GM23338 (cell line): ENCODE data around the gene CD58.
"Not testable (repeated sequence)": the region's sequence is repeated elsewhere in the genome, so short reads cannot be mapped to it uniquely, and the experiment has no call there.

Experiments
- CREB1 ChIP-seq: fragments of 250-450 bp; sonication (Bioruptor Pico); IDR thresholded peaks from 2 replicates; pipeline ENCODE4 v1.5.0; 2020; ENCODE audit warnings: low read depth, mild to moderate bottlenecking, moderate library complexity
- EZH2 ChIP-seq: fragments of 200-600 bp; sonication (generic); IDR thresholded peaks from one replicate; pipeline ENCODE4 v1.8.0; 2017; ENCODE audit warnings: antibody characterized with exemption, mild to moderate bottlenecking, low read depth; ENCODE audit not compliant: unreplicated experiment
- EZH2phosphoT487 ChIP-seq: fragments of 200-600 bp; sonication (generic); IDR thresholded peaks from one replicate; pipeline ENCODE4 v1.8.1; 2018; ENCODE audit warnings: antibody characterized with exemption; ENCODE audit not compliant: unreplicated experiment
- JUNB ChIP-seq: IDR thresholded peaks from one replicate; pipeline ENCODE4 v1.6.1; 2016; ENCODE audit warnings: antibody characterized with exemption; ENCODE audit not compliant: unreplicated experiment
- POLR2AphosphoS5 ChIP-seq: IDR thresholded peaks from 2 replicates; pipeline ENCODE4 v1.6.1; 2016; ENCODE audit warnings: antibody characterized with exemption, low read depth
- STAT1 ChIP-seq: IDR thresholded peaks from one replicate; pipeline ENCODE4 v1.6.1; 2016; ENCODE audit warnings: antibody characterized with exemption; ENCODE audit not compliant: unreplicated experiment
- TF ChIP-seq, protein P1 (sequence below), 2 experiments: fragments of 200-600 bp in 1 of 2; sonication (generic) in 1 of 2; conservative IDR thresholded peaks; 2 replicates each; pipeline versions ENCODE4 v1.5.1 to v1.6.1; 2016 to 2017; ENCODE audit warnings: antibody characterized with exemption in 2 of 2, low read depth in 2 of 2, mild to moderate bottlenecking in 2 of 2, moderate library complexity in 1 of 2
- TF ChIP-seq, protein P2 (sequence below): IDR thresholded peaks from one replicate; pipeline ENCODE4 v1.6.1; 2018; ENCODE audit warnings: antibody characterized with exemption; ENCODE audit not compliant: unreplicated experiment
- TF ChIP-seq, protein P3 (sequence below): fragments of 250-450 bp; sonication (Bioruptor Pico); IDR thresholded peaks from 2 replicates; pipeline ENCODE4 v1.5.0; 2020; ENCODE audit warnings: mild to moderate bottlenecking, moderate library complexity

DNA sequence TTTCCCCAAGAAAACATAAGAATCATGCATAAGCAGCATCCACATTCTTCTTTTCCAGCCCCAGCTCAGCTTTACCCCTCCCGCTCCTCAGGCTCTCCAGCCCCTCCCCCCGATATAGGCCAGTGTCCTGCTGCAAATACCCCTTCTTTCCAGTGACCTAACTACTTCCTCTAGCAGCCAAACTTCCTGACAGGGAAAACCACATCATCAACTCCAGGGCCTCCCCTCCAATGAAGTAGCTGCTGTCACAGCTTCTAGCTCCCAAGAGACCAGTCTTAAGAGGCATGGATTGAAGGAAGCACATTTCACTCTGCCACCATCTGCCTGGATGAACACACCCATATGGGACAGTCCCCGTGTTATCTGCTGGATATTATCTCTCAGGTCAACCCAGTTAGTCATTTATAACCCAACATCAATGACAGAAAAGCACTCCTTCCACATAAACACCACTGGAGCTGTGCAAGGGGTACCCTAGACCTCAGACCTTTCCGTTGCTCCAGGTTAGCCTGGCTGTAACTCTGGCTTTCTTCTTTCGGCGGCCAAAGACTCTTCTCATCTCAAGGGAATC, 39.1 kb upstream of the CD58 start:
- TF ChIP-seq, protein P1, sequence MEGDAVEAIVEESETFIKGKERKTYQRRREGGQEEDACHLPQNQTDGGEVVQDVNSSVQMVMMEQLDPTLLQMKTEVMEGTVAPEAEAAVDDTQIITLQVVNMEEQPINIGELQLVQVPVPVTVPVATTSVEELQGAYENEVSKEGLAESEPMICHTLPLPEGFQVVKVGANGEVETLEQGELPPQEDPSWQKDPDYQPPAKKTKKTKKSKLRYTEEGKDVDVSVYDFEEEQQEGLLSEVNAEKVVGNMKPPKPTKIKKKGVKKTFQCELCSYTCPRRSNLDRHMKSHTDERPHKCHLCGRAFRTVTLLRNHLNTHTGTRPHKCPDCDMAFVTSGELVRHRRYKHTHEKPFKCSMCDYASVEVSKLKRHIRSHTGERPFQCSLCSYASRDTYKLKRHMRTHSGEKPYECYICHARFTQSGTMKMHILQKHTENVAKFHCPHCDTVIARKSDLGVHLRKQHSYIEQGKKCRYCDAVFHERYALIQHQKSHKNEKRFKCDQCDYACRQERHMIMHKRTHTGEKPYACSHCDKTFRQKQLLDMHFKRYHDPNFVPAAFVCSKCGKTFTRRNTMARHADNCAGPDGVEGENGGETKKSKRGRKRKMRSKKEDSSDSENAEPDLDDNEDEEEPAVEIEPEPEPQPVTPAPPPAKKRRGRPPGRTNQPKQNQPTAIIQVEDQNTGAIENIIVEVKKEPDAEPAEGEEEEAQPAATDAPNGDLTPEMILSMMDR (conservative IDR thresholded peaks at IDR 0.05; ENCODE audit: low read depth in 2 of 2), result not testable (repeated sequence)
- TF ChIP-seq, protein P2, sequence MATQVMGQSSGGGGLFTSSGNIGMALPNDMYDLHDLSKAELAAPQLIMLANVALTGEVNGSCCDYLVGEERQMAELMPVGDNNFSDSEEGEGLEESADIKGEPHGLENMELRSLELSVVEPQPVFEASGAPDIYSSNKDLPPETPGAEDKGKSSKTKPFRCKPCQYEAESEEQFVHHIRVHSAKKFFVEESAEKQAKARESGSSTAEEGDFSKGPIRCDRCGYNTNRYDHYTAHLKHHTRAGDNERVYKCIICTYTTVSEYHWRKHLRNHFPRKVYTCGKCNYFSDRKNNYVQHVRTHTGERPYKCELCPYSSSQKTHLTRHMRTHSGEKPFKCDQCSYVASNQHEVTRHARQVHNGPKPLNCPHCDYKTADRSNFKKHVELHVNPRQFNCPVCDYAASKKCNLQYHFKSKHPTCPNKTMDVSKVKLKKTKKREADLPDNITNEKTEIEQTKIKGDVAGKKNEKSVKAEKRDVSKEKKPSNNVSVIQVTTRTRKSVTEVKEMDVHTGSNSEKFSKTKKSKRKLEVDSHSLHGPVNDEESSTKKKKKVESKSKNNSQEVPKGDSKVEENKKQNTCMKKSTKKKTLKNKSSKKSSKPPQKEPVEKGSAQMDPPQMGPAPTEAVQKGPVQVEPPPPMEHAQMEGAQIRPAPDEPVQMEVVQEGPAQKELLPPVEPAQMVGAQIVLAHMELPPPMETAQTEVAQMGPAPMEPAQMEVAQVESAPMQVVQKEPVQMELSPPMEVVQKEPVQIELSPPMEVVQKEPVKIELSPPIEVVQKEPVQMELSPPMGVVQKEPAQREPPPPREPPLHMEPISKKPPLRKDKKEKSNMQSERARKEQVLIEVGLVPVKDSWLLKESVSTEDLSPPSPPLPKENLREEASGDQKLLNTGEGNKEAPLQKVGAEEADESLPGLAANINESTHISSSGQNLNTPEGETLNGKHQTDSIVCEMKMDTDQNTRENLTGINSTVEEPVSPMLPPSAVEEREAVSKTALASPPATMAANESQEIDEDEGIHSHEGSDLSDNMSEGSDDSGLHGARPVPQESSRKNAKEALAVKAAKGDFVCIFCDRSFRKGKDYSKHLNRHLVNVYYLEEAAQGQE, result not testable (repeated sequence)
- not testable (repeated sequence) for TF ChIP-seq CREB1 (CRISPR knock-in tag); POLR2AphosphoS5; EZH2phosphoT487; EZH2; JUNB; STAT1
- TF ChIP-seq, protein P3, sequence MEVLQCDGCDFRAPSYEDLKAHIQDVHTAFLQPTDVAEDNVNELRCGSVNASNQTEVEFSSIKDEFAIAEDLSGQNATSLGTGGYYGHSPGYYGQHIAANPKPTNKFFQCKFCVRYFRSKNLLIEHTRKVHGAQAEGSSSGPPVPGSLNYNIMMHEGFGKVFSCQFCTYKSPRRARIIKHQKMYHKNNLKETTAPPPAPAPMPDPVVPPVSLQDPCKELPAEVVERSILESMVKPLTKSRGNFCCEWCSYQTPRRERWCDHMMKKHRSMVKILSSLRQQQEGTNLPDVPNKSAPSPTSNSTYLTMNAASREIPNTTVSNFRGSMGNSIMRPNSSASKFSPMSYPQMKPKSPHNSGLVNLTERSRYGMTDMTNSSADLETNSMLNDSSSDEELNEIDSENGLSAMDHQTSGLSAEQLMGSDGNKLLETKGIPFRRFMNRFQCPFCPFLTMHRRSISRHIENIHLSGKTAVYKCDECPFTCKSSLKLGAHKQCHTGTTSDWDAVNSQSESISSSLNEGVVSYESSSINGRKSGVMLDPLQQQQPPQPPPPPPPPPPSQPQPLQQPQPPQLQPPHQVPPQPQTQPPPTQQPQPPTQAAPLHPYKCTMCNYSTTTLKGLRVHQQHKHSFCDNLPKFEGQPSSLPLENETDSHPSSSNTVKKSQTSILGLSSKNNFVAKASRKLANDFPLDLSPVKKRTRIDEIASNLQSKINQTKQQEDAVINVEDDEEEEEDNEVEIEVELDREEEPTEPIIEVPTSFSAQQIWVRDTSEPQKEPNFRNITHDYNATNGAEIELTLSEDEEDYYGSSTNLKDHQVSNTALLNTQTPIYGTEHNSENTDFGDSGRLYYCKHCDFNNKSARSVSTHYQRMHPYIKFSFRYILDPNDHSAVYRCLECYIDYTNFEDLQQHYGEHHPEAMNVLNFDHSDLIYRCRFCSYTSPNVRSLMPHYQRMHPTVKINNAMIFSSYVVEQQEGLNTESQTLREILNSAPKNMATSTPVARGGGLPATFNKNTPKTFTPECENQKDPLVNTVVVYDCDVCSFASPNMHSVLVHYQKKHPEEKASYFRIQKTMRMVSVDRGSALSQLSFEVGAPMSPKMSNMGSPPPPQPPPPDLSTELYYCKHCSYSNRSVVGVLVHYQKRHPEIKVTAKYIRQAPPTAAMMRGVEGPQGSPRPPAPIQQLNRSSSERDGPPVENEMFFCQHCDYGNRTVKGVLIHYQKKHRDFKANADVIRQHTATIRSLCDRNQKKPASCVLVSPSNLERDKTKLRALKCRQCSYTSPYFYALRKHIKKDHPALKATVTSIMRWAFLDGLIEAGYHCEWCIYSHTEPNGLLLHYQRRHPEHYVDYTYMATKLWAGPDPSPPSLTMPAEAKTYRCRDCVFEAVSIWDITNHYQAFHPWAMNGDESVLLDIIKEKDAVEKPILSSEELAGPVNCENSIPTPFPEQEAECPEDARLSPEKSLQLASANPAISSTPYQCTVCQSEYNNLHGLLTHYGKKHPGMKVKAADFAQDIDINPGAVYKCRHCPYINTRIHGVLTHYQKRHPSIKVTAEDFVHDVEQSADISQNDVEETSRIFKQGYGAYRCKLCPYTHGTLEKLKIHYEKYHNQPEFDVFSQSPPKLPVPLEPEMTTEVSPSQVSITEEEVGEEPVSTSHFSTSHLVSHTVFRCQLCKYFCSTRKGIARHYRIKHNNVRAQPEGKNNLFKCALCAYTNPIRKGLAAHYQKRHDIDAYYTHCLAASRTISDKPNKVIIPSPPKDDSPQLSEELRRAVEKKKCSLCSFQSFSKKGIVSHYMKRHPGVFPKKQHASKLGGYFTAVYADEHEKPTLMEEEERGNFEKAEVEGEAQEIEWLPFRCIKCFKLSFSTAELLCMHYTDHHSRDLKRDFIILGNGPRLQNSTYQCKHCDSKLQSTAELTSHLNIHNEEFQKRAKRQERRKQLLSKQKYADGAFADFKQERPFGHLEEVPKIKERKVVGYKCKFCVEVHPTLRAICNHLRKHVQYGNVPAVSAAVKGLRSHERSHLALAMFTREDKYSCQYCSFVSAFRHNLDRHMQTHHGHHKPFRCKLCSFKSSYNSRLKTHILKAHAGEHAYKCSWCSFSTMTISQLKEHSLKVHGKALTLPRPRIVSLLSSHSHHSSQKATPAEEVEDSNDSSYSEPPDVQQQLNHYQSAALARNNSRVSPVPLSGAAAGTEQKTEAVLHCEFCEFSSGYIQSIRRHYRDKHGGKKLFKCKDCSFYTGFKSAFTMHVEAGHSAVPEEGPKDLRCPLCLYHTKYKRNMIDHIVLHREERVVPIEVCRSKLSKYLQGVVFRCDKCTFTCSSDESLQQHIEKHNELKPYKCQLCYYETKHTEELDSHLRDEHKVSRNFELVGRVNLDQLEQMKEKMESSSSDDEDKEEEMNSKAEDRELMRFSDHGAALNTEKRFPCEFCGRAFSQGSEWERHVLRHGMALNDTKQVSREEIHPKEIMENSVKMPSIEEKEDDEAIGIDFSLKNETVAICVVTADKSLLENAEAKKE (CRISPR knock-in tag), result not testable (repeated sequence)
